Effector CD4-positive, alpha-beta T cell (primary cell): ENCODE results near the gene BSG.
A peak's percentile ranks its signal among the peaks of the same experiment; 100 is the strongest.

ENCODE experiments used
- DNase-seq: peaks from one replicate; pipeline ENCODE4 v3.0.0-alpha.2; 2020

Gene BSG

GRCh38 chr19:540867-541637 is 31.3 kb upstream of the BSG start:
- DNase-seq = no peak

GRCh38 chr19:541699-542098 is 30.7 kb upstream of the BSG start:
- no peak for DNase-seq

- DNase-seq = no peak
These were observed 30.1 kb upstream of the BSG start for GRCh38 chr19:542173-542866.

GRCh38 chr19:543910-544608 is 28.3 kb upstream of the BSG start, which contains the start of gene GZMM:
Gene GZMM (plus strand): TSS chr19:544053. CDS start chr19:544072, 19 bp downstream.
- DNase-seq = peak; percentile 71

- no peak for DNase-seq
These were observed 25.3 kb upstream of the BSG start for GRCh38 chr19:547117-547516.

- DNase-seq = no peak
These were observed 24.3 kb upstream of the BSG start for GRCh38 chr19:547836-548720.

GRCh38 chr19:548886-549830 is 23.2 kb upstream of the BSG start:
- no peak for DNase-seq

- no peak for DNase-seq
These were observed 17.6 kb upstream of the BSG start for GRCh38 chr19:554817-555216.

- DNase-seq = no peak
These were observed 17.0 kb upstream of the BSG start for GRCh38 chr19:555474-555808.

GRCh38 chr19:556611-557382 is 15.6 kb upstream of the BSG start:
- no peak for DNase-seq

GRCh38 chr19:558770-559439 is 13.5 kb upstream of the BSG start:
- DNase-seq = no peak

GRCh38 chr19:560121-560520 is 12.3 kb upstream of the BSG start:
- DNase-seq = no peak

GRCh38 chr19:566403-566802 is 6.0 kb upstream of the BSG start:
- no peak for DNase-seq

- no peak for DNase-seq
These were observed 5.6 kb upstream of the BSG start for GRCh38 chr19:566844-567243.

GRCh38 chr19:567296-567900 is 5.0 kb upstream of the BSG start:
- DNase-seq = no peak

- DNase-seq = no peak
These were observed 2.1 kb upstream of the BSG start for GRCh38 chr19:570251-570686.

GRCh38 chr19:570937-571565 is 1.3 kb upstream of the BSG start:
- DNase-seq = peak; percentile 48

- no peak for DNase-seq
These were observed 826 bp upstream of the BSG start for GRCh38 chr19:571566-571974.
